DMS 273 (cell line): ENCODE measurements around the gene CDH20.

Source experiments
- DNase-seq: peaks from one replicate; lab custom pipeline; 2025; ENCODE audit not compliant: unreplicated experiment; lab: John Stamatoyannopoulos, UW

Gene CDH20

DNA sequence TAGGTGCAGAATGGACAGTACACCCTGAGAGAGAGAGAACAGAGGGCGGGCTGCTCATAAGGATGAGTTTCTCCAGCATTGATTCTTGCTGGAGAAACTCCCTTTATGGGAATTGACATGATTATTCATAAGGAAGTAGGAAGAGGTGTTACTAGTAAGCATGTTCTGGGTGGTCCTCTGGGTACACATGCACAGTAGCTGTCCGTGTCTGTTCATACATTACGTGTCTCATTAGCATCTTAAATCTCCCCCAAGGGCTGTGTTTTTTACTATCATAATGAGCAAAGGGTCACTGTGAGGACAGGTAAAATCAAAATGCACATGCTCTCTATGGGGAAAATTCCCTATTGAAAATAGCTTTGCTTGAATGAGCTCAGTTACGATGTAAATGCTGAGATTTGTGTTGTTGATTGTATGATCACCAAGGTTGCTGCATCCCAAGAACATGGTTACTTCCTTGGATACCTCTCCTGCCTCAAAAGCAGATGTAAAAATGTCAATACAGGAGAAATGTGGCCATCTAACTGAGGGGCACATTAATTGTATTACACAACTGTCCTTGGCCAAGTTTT, 238.9 kb downstream of the CDH20 start:
- DNase-seq = no peak

DNA sequence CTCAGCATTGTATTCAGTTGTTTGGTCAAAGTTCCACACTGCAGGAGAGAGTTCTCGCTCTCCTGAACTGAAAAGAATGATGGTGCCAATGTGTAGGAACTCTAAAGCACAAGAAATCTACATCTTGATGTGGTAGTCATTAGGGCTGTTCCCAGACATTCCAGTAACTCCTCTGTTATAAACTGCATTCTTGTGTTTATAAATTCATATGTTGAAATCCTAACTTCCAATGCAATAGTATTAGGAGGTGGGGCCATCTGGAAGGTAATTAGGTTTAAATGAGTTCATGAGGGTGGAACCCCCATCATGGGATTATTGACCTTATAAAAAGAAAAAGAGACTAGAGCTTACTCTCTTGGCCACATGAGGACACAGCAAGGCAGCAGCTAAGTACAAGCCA, 239.6 kb downstream of the CDH20 start:
- DNase-seq = no peak

DNA sequence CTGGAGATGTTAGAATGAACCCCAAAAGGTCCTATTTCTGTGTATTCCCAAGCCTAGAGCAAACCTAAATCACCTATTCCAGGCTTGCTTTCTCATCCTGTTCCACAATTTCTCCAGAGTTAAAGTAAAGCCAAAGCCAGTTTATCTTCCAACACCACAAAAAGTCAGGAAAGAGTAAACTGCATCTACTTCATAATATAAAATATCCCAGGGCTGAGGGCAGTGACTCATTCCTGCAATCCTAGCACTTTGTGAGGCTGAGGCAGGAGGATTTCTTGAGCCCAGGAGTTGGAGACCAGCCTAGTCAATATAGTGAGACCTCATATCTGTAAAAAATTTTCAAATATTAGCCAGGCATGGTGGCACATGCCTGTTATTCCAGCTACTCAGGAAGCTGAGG, 241.4 kb downstream of the CDH20 start:
- no peak for DNase-seq

DNA sequence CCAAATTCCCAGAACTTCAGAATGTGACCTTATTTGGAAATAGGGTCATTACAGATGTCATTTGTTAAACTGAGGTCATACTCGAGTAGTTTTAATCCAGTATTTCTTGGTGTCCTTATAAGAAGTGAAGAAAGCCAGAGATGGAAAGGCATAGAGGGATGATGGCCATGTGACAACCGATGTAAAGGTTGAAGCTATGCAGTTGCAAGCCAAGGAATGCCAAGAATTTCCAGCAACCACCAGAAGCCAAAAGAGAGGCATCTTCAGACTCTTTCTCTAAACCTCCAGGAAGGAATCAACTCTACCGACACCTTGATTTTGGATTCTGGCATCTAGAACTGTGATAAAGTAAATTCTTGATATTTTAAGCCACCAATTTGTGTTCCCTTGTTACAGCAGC, 242.2 kb downstream of the CDH20 start:
- no peak for DNase-seq

- DNase-seq = no peak
Observed at GRCh38 chr18:61578846-61579245, 245.6 kb downstream of the CDH20 start.

DNA sequence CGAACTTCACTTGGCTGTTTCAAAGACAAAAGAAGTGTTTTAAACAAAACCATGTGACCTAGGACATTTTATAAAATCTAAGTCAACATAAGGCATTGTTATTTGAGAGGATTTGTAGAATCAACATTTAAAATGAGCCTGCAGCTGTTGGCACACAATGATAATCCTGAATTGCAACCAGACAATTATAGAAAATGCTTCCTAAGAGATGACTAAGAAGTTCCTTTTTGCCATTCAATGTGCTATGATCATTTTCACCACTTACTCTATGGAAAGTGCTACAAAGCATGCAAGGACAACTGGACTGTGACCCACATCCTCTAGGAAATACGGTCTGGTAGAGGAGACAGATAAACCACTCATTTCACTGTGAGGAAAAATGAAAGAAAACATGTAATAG, 246.4 kb downstream of the CDH20 start:
- no peak for DNase-seq

GRCh38 chr18:61580046-61580445, 246.8 kb downstream of the CDH20 start:
- no peak for DNase-seq

GRCh38 chr18:61581578-61582201, 248.5 kb downstream of the CDH20 start:
- peak; percentile 87 for DNase-seq

DNA sequence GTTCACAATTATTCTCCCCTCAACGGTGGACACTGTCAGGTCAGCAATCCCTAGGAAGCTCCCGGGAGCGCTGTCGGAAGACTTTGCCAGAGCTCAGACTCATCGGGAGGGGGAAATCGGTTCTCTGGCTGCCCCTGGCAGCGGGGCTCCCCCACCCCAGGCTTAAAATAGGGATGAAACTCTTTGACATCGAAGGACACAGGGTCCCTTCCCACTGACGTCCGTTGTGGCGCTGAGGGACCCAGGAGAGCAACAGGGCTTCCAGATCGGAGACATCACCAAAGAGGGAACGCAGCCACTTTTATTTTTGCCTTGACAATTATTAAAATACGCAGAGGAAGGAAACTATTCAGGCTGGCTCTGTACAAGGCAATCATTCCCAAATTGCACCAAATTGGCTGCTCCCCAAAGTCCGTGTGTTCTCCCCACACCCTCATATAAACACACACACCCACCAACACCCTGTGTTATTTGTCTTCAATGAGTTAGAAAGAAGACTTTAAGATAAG, 249.0 kb downstream of the CDH20 start:
- DNase-seq = peak; percentile 25

GRCh38 chr18:61583548-61583947, 250.3 kb downstream of the CDH20 start:
- DNase-seq = no peak

GRCh38 chr18:61587865-61588264, 254.6 kb downstream of the CDH20 start:
- no peak for DNase-seq

- no peak for DNase-seq
Observed at GRCh38 chr18:61589053-61589723, 256.0 kb downstream of the CDH20 start.

DNA sequence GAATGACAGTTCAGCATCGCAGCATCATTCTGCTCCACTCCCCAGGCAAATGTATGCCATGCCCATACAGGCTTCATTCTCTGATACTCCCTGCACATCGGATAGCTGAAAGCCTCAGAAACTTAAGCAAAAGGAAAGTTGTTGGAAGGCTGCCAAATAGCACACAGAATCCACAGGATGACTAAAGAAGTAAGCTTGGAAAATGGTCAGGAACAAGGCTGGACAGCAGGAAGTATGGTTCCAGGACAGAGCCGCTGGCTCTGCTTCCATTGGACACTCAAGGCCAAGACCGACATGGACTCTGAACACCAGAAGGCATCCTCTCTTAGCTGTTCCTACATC, 256.5 kb downstream of the CDH20 start:
- peak; percentile 8 for DNase-seq

GRCh38 chr18:61591253-61591652, 258.0 kb downstream of the CDH20 start:
- no peak for DNase-seq

DNA sequence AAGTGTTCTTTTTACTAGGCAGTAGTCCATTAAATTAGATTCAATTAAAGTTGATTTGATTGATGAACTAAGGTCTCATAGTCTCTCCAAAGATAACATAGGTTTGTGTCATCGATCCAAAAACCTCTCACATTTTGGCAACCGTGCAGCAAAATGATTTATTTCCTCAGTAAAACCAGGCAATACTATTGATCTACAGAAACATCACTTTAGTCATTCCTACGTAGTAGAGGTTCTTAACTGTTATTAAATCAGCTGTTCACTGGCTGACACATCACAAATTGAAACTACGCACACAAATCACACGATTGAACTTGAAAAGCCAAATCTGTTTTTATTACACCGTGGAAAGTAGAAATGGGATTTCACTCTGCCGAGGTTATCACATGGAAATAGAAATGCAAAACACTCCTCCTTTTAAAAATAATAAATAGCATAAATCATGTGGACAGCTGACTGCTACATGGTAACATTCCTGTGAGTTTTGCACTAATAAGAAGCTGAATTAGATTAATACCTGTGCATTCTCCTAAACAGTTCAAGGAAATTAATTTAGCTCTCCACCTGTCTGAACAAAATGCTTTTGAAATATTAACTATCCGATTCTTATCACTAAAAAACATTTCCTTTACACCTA, 262.5 kb downstream of the CDH20 start:
- no peak for DNase-seq

DNA sequence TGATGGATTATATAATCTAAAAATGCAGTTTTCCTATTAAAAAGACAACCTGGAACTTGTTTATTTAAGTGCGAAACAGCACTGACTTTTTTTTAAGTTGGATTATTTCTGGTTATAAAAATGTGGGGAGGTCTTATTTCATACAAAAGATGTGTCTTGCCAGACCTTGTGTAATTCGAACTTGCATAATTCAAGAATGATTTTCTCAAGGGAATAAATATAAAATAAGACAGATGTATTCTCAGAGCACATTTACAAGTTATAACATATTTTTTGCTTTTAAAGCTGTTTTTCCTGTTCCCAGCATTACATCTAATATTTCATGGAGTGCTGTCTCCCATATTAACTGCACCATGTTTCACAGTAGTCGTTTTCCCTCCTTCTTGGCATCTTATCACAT, 263.1 kb downstream of the CDH20 start:
- no peak for DNase-seq

DNA sequence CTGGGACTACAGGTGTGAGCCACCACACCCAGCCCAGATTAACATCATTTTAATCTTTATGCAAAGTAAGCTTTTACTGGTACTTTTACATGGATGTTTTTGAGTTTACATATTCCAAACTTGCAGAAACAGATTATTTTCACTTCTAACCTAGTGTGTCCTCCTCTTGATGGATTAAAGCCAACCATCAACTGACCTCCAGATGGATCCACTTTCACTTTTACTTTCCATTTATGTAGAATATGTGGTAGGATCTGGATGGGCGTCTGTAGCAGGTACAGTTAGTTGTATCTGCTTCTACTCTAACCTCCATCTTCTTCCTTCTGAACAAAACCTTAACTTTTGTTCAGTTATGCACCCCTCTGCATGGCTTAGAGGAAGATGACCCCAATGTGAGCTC, 264.1 kb downstream of the CDH20 start:
- no peak for DNase-seq

DNA sequence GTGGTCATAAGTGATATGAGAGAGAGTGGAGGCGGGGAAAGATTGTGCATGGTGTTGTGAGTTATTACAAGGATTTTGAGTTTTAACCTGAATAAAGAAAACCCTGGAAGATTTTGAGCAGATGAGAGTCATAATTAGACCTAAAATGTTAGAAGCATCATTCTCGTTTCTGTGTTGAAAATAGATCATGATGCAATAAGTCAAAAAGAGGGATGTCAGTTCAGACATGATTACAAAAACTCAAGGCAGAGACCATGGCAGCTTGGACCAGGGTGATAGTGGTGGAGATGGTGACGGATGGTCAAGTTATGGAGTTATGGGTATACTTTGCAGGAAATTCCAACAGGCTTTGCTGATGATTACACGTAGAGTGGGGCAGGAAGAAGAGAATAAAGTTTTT, 267.2 kb downstream of the CDH20 start:
- DNase-seq = no peak

GRCh38 chr18:61602836-61603235, 269.6 kb downstream of the CDH20 start:
- no peak for DNase-seq
